Measurements from ENCODE around the gene TMEM252. TPM values are rescaled to one million over a fixed set of nuclear protein-coding genes. Genes with fewer than 3 reads are reported as not detected.

The TMEM252 gene
- total RNA-seq, 1 donor from 2014 or later = not detected

DNA sequence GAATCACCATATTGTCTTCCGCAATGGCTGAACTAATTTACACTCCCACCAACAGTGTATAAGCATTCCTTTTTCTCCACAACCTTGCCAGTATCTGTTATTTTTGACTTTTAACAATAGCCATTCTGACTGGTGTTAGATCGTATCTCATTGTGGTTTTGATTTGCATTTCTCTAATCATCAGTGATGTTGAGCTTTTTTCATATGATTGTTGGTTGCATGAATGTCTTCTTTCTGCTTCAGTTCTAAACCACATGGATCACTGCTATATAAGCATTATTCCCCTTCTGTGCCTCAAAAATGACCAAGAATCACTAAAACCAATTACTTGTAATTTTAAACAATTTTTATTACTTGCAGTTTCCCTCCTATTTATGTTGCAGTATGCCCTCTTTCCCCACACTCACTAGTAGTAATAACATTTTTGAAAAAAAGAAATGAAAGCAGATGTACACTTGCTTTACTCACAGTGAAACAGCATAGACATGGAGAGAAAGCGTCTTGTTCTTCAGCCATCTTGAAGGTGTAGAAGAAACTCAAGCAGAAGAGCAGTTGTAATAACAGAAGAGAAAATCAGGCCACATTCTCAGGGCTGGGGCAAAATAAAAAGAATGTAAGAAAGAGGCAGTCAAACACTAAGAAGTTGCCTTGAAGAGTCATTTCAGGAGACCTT lies 4.5 kb upstream of the TMEM252 start:
- DNase-seq (ENCODE audit: low spot score) (no peak), ATAC-seq (no peak)

DNA sequence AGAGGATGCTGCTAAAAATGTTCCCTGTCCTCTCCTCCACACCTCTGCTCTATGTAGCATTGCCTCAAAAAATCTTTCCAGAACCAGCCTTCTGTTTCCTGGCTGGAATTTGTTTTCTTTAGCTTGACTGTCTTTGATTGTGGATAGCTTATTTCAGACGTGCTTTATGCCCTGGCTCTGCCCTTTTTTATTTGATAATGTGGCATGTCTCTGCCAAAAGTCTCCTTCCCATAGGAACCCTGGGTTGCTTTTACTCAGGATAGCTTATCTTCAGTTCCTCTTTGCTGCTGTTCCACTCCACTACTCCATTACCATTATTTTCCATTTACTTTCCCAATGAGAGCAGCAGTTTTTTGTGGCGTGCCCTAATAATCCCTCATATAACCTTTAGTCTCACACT lies 885 bp upstream of the TMEM252 start:
- DNase-seq (ENCODE audit: low spot score) (no peak), ATAC-seq (no peak)

DNA sequence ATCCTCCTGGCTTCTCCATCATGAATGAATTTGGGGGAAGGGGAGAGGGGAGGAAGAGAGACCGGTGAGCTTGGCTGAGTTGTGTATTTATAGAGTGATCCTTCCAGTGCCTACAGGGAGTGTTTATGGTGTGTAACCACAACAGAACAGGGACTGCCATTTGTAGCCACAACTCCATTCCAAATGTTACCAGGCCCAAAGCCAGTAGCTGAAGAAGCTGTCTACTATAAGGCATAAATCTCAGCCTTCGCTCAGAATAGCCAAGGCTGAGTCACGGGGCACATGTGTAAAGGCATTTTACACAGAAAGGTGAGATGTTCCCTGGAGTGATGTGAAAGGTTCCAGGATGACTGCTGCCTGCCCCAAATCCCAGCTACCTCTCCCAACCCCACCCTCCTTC lies 2.5 kb downstream of the TMEM252 start:
- DNase-seq (ENCODE audit: low spot score) = no peak
- ATAC-seq = no peak

DNA sequence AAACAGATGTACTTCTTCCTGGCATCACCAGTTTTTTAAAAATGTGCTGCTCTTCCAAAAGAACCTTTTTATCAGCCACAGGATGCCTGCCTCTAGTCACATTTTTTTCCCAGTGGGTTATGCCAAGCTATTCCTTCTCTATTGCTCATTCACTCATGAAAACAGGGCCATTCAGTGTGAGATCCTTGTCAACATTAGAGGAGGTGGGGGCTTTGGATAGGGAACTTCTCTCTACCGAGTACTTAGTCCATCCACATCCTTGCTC lies 3.1 kb downstream of the TMEM252 start:
- ATAC-seq = no peak

DNA sequence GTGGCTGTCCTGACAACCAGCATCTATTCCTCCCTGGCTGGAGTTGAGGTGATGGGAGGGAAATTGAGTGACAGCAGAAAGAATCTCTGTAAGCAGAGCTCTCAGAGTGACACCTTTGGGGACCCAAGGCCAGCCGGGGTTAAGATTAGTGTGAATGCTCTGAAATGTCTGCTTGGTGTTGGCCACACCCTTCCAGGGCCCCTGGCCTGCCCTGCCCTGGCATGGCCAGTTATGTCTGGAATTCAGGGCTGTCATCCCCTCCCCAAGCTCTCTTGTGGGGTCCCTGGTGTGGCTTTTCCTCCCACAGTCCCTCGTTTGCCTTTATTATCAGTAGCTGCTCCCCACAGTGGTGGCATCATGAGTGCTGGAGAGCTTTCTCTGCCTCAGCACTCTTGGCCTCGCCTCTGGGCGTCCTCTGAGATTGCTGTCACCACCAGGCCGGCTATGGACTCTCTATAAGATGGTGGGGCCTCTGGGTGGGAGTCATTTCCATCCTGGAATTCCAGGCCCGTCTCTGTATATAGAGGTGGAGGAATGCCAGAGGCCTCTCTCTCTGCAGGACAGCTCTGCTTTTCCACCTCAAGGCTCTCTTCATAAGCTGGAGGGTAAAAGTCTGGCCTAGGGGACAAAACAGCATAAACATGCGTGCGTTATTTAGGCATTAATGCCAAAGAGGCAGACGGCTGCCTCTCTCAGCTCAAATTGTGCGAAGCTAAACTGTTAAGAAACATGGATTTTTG lies 3.6 kb downstream of the TMEM252 start:
- no peak for ATAC-seq

More for the DNA sequence above, 3.1 kb downstream of the TMEM252 start:
- DNase-seq (ENCODE audit: low spot score) = no peak

DNA sequence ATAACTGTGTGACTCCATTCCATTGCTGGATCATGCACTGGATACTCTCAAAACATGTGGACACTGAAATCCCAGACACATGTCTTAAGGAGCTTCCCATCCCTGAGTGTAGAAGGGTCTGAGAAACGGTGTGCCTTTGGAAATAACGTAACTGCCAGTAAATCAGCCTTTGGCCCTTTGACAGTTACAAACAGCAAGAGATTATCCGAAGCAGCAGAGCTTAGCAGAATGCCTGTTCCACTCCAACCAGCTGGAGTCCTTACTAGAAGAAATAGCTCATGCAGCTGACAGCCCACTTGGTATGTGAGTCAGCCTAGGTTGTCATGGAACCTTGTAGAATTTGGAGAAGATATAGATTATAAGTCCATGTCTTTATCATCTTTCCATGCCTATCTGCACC lies 7.0 kb downstream of the TMEM252 start:
- no peak for DNase-seq (ENCODE audit: low spot score)
- ATAC-seq = no peak

More for the DNA sequence above, 3.6 kb downstream of the TMEM252 start:
- no peak for DNase-seq (ENCODE audit: low spot score)

DNA sequence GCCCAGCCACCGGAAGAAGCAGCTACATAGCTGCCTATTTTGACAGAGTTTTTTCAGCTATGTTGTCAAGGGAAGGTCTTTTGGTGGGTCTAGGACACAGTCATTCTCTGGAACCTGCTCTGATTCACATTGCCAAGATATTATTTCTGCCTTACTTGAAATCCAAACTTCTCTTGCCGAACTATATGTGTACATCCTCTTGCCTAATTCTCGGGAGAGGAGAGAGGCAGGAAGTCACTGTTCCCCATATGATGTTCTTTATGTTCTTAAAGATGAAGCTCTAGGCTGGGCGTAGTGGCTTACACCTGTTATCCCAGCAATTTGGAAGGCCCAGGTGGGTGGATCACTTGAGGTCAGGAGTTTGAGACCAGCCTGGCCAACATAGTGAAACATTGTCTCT lies 8.6 kb downstream of the TMEM252 start:
- no peak for ATAC-seq
- DNase-seq (ENCODE audit: low spot score) = no peak

DNA sequence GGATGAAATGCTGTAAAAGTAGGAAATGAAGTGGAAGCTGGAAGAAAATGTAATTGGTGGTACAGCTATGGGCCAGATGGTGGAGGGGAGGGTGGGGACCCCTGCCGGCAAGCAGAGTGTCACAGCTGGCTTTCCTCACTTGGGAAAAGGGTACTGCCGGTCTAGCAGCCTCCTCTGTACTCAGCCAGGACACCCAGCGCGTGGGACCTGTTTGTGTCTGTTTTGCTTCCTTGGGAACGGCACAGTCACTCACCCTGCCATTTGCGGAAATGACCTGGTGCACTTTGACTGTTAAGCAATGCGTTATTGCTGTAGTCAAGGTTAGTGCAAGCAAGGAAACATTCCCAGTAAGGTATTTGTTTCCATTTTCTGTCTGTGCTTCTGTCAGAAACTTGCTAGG lies 10.1 kb downstream of the TMEM252 start:
- peak; percentile 75 for DNase-seq (ENCODE audit: low spot score)
- ATAC-seq = peak; percentile 96

DNA sequence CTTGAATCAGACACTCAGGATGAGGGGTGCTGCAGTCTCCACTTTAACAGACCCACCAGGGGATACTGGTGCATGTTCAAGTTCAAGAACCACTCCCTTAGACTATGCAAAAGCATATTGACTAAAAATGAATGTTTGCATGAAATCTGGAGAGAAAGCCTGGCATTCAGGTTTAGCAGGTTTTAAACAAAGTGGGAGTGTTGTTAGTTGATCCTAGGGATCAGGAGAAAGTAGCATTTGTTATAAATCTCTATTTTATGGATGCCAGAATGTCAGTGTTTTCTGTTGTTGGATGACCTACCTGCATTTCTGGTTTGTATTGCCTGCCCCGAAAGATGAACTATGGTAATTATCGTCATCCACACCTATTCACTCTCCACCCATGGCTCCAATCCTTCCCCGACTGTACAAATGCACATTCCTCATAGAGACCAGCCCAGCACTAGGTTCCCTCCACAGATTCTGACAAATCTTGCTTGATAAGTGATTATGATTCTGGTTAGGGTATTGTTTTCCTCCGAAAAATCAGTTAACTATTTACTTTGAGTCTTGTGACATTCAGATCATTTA lies 17.2 kb downstream of the TMEM252 start:
- no peak for DNase-seq (ENCODE audit: low spot score)
- ATAC-seq = no peak

DNA sequence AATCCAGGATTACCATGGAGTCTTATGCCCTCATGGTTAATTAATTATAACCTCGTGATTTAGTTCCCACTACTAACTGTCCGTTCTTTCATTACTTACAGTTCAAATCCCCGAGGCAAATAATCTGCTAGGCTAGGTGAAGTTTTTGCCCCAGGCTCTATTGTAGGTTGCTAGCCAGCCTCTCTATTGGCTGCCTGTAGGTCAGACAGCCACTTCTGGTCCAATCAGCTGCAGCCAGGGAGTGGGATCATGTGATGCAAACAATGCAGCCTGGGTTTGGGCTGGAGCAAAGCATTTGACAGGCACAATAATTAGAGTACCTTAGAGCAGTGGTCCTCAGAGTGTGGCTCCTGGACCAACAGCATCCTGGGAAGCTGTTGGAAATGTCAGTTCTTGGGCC lies 17.7 kb downstream of the TMEM252 start:
- DNase-seq (ENCODE audit: low spot score) (no peak), ATAC-seq (no peak)

DNA sequence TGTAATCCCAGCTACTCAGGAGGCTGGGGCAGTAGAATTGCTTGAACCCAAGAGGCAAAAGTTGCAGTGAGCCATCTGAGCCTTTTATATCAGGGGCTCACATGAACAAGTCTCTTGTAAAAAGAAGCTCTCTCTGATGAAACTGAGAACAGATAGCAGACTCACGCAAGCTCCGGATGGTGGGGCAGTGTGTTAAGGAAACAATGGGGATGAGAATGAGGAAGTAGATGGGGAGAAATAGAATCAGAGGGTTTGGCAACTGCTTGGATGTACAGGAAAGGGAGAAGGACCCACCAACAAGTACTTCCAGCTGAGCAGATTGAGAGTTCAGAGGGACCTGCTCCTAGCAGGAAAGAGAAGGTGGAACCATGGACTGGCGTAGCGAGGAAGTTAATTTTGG lies 18.6 kb downstream of the TMEM252 start:
- DNase-seq (ENCODE audit: low spot score) = no peak
- peak; percentile 36 for ATAC-seq

DNA sequence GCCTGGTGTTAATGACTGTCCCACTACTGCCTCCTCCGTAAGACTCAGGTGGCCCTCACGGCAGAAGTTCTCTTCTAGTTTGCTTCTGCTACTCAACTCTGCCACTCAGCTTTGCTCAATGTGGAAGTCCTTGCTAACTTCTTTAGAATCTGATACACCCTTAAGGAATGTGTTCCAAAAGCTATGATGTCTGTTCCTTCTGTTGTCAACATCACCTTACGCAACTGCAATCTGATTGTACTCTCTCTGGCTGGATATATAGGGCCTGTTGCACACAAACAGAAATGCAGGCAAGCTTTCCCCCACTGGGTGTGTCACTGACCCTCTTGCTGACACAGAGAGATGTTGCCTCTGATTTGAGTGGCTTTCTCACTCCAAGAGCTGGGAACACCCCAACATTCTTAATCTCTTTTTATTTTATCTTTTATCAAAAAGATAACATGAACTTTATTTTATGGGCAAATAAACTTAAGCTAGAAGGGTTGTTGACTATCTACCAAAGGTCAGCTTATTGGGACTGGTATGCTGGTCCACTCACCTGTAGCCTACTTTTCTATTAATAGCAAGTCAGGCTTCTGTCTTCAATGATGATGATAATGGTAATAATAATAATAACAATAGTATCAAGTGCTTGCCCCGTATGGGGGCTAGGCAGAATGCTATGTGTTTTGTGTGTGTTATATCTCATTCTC lies 25.2 kb downstream of the TMEM252 start:
- peak; percentile 79 for ATAC-seq
- no peak for DNase-seq (ENCODE audit: low spot score)

DNA sequence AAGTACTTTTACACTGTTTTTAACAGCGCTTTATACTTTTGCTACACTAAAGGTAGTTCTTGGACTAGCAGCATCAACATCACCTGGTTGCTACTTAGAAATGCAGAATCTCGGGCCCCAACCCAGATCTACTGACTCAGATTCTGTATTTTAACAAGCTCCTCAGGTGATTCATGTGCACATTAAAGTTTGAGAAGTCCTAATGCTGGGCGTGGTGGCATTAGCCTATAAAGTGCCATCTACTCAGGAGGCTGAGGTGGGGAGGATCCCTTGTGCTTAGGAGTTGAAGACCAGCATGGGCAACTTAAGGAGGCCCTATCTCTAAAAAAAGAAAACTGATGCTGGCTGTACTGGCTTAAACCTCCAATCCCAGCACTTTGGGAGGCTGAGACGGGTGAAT lies 26.7 kb downstream of the TMEM252 start:
- ATAC-seq (no peak), DNase-seq (ENCODE audit: low spot score) (no peak)

DNA sequence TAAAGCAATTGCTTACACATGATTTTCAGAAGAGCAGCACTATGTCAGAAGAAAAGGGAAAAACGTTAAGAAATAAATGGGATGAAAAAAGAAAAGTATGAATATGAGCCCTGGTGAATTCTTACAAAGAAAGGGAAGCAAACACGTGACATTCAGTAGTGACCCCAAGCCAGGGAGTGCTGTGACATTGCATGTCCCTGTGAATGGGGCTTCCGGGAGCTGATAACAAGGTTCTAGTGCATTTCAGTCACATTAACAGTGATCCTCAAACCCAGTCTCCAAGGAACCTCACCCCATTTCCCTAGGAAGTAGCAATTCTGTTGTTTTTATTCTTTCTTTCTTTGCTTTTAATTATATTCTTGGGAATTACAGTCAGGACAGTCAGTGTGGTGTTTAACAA lies 27.3 kb downstream of the TMEM252 start:
- no peak for DNase-seq (ENCODE audit: low spot score)
- ATAC-seq = no peak

DNA sequence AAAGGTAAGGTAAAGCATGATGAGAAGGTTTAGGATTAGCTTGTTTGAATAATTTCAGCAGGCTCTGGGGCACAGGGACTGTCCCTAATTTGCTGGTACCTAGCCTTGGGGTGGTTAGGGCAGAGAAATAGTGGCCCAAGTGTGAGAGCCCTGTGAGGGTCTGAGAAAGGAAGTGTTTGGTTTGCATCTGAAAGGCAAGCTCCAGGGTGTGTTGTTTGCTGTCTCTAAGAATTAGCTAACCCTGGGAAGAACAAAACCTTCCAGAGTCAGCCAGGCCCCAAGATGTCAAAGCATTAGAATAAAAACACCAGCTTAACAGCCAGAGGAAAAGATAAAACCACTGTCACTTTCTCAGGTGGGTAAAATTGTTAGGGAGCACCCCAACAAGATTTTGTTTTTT lies 31.0 kb downstream of the TMEM252 start:
- ATAC-seq (no peak), DNase-seq (ENCODE audit: low spot score) (no peak)

DNA sequence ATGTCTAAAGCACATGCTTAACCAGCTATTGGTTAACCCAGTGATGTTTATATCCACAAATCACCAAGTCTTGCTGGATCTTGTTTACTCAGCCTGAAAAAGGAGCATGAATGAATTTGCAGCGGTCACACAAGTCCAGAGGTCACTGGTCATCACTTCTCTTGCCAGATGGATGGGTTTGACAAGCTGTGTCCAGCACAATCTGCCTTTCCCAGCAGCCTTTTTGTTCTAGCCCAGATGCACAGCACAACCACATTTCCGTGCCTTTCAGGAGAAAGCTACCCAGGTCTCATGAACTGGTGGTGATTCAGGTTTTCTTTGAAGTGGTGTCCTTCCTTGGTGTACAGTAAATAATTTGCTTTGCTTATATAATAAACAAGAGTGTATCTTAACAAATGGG lies 32.1 kb downstream of the TMEM252 start:
- DNase-seq (ENCODE audit: low spot score) (peak; percentile 80), ATAC-seq (peak; percentile 93)

DNA sequence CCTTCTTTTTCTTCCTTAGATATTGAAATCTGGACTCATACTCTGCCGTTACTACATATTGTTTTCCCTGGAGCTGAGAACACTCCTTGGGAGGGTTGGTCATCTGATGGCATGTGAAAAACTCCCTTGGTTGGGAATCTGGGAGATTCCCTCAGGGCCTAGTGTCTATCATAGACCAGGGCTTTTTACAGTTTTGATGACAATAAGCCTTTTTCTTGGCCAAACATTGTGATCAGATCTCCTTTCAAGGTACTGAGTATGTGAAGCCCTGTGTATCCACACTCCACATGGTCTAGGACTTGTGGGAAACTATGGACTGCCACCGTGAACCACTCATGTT lies 32.9 kb downstream of the TMEM252 start:
- no peak for DNase-seq (ENCODE audit: low spot score)
- ATAC-seq = no peak

DNA sequence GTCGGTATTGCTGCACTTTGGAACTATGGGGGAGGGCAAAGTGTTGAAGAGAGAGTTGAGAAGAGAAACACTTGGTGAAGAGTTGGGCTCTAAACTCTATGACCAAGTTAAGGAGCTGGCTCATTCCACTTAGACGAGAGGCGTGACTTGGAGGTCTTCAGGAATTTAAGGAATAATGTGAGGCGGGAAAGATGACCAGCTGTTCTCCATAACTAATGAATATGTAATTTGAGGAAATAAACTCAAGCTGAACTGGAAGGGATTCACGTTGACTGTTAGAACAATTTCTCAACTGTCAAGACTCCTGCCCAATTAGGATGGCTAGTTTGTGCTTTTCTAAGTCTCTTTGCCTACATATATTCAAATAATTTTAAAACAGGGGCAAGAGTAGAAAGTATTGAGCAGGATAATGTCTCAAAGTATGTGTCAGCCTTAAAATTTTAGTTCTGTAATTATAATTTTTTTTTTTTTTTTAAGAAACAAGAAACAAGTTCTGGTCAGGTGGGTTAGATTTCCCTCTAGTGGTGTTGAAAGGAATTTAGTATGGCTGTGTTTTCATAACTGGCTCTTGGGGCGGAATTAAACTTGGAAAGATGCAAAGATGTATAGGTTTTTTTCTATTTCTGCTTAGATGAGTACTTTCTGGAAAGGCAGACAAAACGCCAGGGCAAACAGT lies 33.4 kb downstream of the TMEM252 start:
- ATAC-seq = peak; percentile 39
- DNase-seq (ENCODE audit: low spot score) = no peak

DNA sequence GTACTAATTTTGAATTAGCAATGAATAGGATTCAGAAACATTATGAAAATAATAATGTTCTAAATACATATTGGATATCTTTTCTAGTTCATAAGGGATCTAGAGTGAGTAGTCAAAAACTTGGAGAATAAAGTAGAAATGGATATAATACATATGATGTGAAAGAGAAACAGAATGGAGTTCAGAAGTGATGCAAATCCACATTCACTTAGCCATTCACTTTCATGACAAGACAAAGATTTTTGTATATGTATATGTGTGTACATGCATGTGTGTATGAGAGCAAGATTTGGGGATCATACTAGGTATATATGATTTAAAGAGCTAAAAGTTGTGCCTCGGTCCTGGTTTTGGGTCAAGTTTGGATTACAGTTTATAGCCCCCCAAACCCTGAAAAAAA lies 34.1 kb downstream of the TMEM252 start:
- no peak for DNase-seq (ENCODE audit: low spot score)
- ATAC-seq = no peak

DNA sequence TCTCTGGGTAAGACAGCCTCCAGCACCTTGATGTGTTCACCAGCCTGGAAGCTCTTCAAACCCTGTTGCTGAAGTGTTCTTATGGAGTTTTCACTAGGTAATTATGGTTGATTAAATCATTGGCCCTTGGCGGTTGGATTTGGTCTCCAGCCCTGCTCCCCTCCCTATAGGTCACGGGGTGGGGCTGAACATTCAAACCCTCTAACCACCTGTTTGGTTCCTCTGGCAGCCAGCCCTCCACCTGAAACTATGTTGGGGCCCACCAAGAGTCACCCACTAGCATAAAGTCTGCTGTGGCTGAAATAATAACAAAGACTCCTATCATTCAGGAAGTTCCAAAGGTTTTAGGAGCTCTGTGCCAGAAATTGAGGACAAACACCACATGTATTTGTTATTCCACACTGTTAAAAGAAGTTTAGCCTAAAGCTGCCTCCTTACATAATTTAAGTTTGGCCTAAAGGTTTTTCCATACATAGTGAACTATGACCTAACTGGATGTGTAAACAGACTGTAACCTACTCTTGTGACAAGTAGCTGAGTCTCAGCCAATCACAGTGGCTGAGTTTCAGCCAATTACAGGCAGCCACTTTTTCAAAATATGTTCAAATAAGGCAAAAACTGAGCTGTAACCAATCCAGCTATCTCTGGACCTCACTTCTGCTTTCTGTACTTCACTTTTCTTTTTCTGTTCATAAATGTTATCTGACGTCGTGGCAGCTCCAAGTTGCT lies 34.8 kb downstream of the TMEM252 start:
- peak; percentile 52 for ATAC-seq
- no peak for DNase-seq (ENCODE audit: low spot score)

DNA sequence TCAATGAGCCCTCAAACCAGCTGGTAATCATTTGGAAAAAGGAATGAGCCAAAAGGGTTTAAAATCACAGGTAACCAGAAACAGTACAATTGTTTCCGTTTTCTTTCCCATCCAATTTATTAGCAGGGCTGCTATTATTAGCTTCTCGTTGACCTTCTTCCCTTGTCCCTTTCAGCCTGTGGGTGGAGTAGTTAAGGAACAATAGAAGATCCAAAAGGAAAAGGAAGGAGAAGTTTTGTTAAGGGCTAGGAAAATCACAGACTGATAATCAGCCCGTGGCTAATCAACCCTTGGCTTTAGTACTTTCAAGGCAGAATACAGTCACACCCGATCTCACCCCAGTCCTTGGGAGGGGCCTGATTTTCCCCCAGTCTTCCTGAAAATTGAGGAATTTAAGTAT lies 38.4 kb downstream of the TMEM252 start:
- DNase-seq (ENCODE audit: low spot score) (no peak), ATAC-seq (peak; percentile 9)

Data from left lobe of liver (tissue), 2 donors.